GM23338 (cell line): ENCODE data around the gene IDUA. TPM values are rescaled to one million over a fixed set of nuclear protein-coding genes. Genes with fewer than 3 reads are reported as not detected.
"Not testable (repeated sequence)": the region's sequence is repeated elsewhere in the genome, so short reads cannot be mapped to it uniquely, and the experiment has no call there.

Experiments used
- ATAC-seq: fragments of 200-7000 bp; cut with Tn5 transposase; 3 replicates; pipeline ENCODE4 v1.9.1; 2020
- DNase-seq: peaks from one replicate; pipeline ENCODE4 v3.0.0-alpha.2; 2015; ENCODE audit warnings: low spot score
- H2AFZ ChIP-seq: fragments of 200-600 bp; sonication (generic); 2 replicates; pipeline ENCODE4 v1.8.0; 2016; ENCODE audit warnings: antibody characterized with exemption, mild to moderate bottlenecking, moderate library complexity
- H3F3A ChIP-seq: fragments of 200-600 bp; sonication (generic); replicated peaks from 2 replicates; pipeline ENCODE4 v1.8.0; 2017; ENCODE audit warnings: antibody characterized with exemption, mixed run types, low read depth
- H3K27ac ChIP-seq: fragments of 200-600 bp; sonication (generic); 2 replicates; pipeline ENCODE4 v1.6.1; 2016; ENCODE audit warnings: low read depth
- H3K27me3 ChIP-seq: fragments of 200-600 bp; sonication (generic); 2 replicates; pipeline ENCODE4 v1.8.0; 2016; ENCODE audit warnings: mild to moderate bottlenecking, mixed run types, moderate library complexity; ENCODE audit not compliant: insufficient read depth
- H3K36me3 ChIP-seq: fragments of 200-600 bp; sonication (generic); 2 replicates; pipeline ENCODE4 v1.8.0; 2016; ENCODE audit warnings: mild to moderate bottlenecking; ENCODE audit not compliant: insufficient read depth
- H3K4me1 ChIP-seq: fragments of 200-600 bp; sonication (generic); 2 replicates; pipeline ENCODE4 v1.8.0; 2016; ENCODE audit warnings: mild to moderate bottlenecking, moderate library complexity; ENCODE audit not compliant: insufficient read depth
- H3K4me2 ChIP-seq: fragments of 200-600 bp; sonication (generic); 2 replicates; pipeline ENCODE4 v1.7.1; 2017; ENCODE audit warnings: mixed run types
- H3K4me3 ChIP-seq: fragments of 200-600 bp; sonication (generic); 2 replicates; pipeline ENCODE4 v1.6.1; 2016; ENCODE audit warnings: mixed run types
- H3K79me2 ChIP-seq: fragments of 200-600 bp; sonication (generic); replicated peaks from 2 replicates; pipeline ENCODE4 v1.8.0; 2017; ENCODE audit warnings: mild to moderate bottlenecking; ENCODE audit not compliant: insufficient read depth
- H3K9me2 ChIP-seq: fragments of 200-600 bp; sonication (generic); 2 replicates; pipeline ENCODE4 v1.8.0; 2017; ENCODE audit not compliant: insufficient read depth
- H4K20me1 ChIP-seq: fragments of 200-600 bp; sonication (generic); replicated peaks from 2 replicates; pipeline ENCODE4 v1.8.0; 2017; ENCODE audit warnings: mild to moderate bottlenecking; ENCODE audit not compliant: insufficient read depth
- H3K27ac Mint-ChIP-seq: 2 replicates; pipeline ENCODE4 v1.8.0; 2020; ENCODE audit warnings: inconsistent platforms, mild to moderate bottlenecking, moderate library complexity, mixed read lengths
- H3K27me3 Mint-ChIP-seq: 3 replicates; pipeline ENCODE4 v1.8.0; 2022; ENCODE audit warnings: low read depth, mild to moderate bottlenecking, moderate library complexity, mixed read lengths, inconsistent platforms; ENCODE audit not compliant: insufficient read depth, poor library complexity
- H3K36me3 Mint-ChIP-seq: 3 replicates; pipeline ENCODE4 v1.8.0; 2021; ENCODE audit warnings: low read depth, mild to moderate bottlenecking, inconsistent platforms, moderate library complexity, mixed read lengths
- H3K4me1 Mint-ChIP-seq: 3 replicates; pipeline ENCODE4 v1.8.0; 2020; ENCODE audit warnings: mild to moderate bottlenecking, inconsistent platforms, mixed read lengths
- H3K4me3 Mint-ChIP-seq: 3 replicates; pipeline ENCODE4 v1.8.0; 2021; ENCODE audit warnings: moderate library complexity, mild to moderate bottlenecking, inconsistent platforms, mixed read lengths
- H3K9me3 Mint-ChIP-seq: 3 replicates; pipeline ENCODE4 v1.8.0; 2020; ENCODE audit warnings: moderate library complexity, mild to moderate bottlenecking, inconsistent platforms, mixed read lengths
- EZH2 ChIP-seq: fragments of 200-600 bp; sonication (generic); IDR thresholded peaks from one replicate; pipeline ENCODE4 v1.8.0; 2017; ENCODE audit warnings: antibody characterized with exemption, mild to moderate bottlenecking, low read depth; ENCODE audit not compliant: unreplicated experiment
- EZH2phosphoT487 ChIP-seq: fragments of 200-600 bp; sonication (generic); IDR thresholded peaks from one replicate; pipeline ENCODE4 v1.8.1; 2018; ENCODE audit warnings: antibody characterized with exemption; ENCODE audit not compliant: unreplicated experiment
- JUNB ChIP-seq: IDR thresholded peaks from one replicate; pipeline ENCODE4 v1.6.1; 2016; ENCODE audit warnings: antibody characterized with exemption; ENCODE audit not compliant: unreplicated experiment
- POLR2AphosphoS5 ChIP-seq: IDR thresholded peaks from 2 replicates; pipeline ENCODE4 v1.6.1; 2016; ENCODE audit warnings: antibody characterized with exemption, low read depth
- REST ChIP-seq: IDR thresholded peaks from one replicate; pipeline ENCODE4 v1.6.1; 2018; ENCODE audit warnings: antibody characterized with exemption; ENCODE audit not compliant: unreplicated experiment
- STAT1 ChIP-seq: IDR thresholded peaks from one replicate; pipeline ENCODE4 v1.6.1; 2016; ENCODE audit warnings: antibody characterized with exemption; ENCODE audit not compliant: unreplicated experiment
- ZNF462 ChIP-seq: fragments of 250-450 bp; sonication (Bioruptor Pico); IDR thresholded peaks from 2 replicates; pipeline ENCODE4 v1.5.0; 2020; ENCODE audit warnings: mild to moderate bottlenecking, moderate library complexity
- polyA plus RNA-seq: library from polyadenylated mRNA; unstranded; fragments of >200 nt; fragmentation: Nextera tagmentation; extraction: Ambion mirVana; gene quantifications from 2 replicates; pipeline ENCODE4 v1.2.1, GENCODE V29; 2016
- total RNA-seq: library from RNA; depleted of rRNA; stranded (reverse); fragments of >200 nt; shearing (Covaris generic); gene quantifications from 2 replicates; pipeline ENCODE4 v1.2.3, GENCODE V29; 2014

Gene IDUA
- total and polyA plus RNA-seq, 2 experiments from 2014 or later, result 1.3 to 6.1 TPM

DNA sequence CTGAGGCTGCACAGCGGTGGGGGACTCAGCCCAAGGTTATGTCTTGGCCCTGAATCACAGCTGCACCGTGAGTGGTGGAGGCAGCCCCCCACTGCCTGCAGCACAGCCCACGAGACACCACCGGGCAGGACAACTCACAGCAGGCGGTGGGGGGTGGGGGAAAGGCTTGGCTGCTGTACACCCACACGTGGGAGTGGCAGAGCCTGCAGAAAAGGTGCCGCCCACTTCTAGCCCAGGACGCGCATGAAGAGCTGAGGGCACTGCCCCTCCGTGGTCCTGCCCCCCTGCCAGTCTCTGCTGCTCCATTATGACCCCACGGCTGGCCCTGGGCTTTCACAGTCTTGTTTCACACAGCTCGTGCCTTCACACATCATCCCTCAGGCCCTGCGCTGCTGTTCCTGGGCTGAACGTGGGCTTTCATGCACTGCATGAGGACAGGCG, 65.4 kb downstream of the IDUA start:
- no peak for ATAC-seq
- H3K9me2 ChIP-seq, result no peaks in the 10 kb centered on the region
- H4K20me1 ChIP-seq, result no peaks in the 10 kb centered on the region
- H3K79me2 ChIP-seq, result no peaks in the 10 kb centered on the region
- no peak overlapping the region for H3K4me2 ChIP-seq
- no peaks in the 10 kb centered on the region; the same call in 2 of the 3 replicates for H3K9me3 Mint-ChIP-seq
- H3K36me3 ChIP-seq, result no peaks in the 10 kb centered on the region
- no peak overlapping the region for H2AFZ ChIP-seq
- no peak overlapping the region for H3K4me3 ChIP-seq
- H3K27me3 Mint-ChIP-seq, result peaks cover 15% of the 10 kb centered on the region
- no peaks in the 10 kb centered on the region for H3K4me1 ChIP-seq
- H3F3A ChIP-seq, result no peaks in the 10 kb centered on the region
- no peak overlapping the region for H3K27ac ChIP-seq
- no peaks in the 10 kb centered on the region for H3K27me3 ChIP-seq
- no peaks in the 10 kb centered on the region for H3K36me3 Mint-ChIP-seq
- no peak for TF ChIP-seq EZH2phosphoT487
- TF ChIP-seq JUNB, result no peak
- DNase-seq, result no peak
- H3K4me1 Mint-ChIP-seq, result peaks cover 9% of the 10 kb centered on the region
- no peak overlapping the region for H3K27ac Mint-ChIP-seq
- H3K4me3 Mint-ChIP-seq, result no peak overlapping the region

DNA sequence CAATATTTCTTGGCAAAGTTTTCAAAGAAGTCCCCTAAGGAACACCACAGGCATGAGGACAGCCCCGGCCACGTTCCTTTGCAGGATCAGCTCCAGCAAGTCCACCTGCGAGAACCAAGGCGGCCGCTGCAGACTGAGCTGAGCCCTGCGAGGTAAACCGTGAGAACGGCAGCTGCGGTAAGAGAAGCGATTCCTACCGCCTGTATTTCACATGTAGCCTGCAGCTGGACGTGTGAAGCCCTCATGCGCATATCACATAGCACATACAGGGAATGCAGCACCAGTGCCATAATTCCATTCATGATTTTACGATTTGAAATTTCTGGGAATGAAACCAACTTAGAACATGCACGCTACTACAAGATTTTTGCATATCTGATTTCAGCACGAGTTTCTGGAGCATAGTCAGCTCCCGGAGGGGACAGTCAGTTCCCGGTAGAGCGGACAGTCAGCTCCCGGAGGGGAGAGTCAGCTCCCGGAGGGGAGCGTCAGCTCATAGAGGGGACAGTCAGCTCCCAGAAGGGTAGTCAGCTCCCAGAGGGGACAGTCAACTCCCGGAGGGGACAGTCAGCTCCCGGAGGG, 66.3 kb downstream of the IDUA start:
- H3F3A ChIP-seq, result no peaks in the 10 kb centered on the region
- no peaks in the 10 kb centered on the region for H3K27me3 ChIP-seq
- no peak overlapping the region for H3K27ac Mint-ChIP-seq
- no peak for TF ChIP-seq EZH2
- no peak for TF ChIP-seq STAT1
- TF ChIP-seq JUNB, result no peak
- TF ChIP-seq ZNF462 (CRISPR knock-in tag), result no peak
- TF ChIP-seq POLR2AphosphoS5, result no peak
- no peak for TF ChIP-seq REST
- H3K79me2 ChIP-seq, result no peaks in the 10 kb centered on the region
- H3K4me3 Mint-ChIP-seq, result no peak overlapping the region
- H3K27me3 Mint-ChIP-seq, result peaks cover 13% of the 10 kb centered on the region
- no peak overlapping the region for H3K4me3 ChIP-seq
- no peak overlapping the region for H3K4me2 ChIP-seq
- no peaks in the 10 kb centered on the region for H3K9me2 ChIP-seq
- peaks cover 9% of the 10 kb centered on the region for H3K4me1 Mint-ChIP-seq
- H3K36me3 Mint-ChIP-seq, result no peaks in the 10 kb centered on the region
- no peak overlapping the region for H3K27ac ChIP-seq
- DNase-seq (no peak), ATAC-seq (no peak)
- no peaks in the 10 kb centered on the region for H3K36me3 ChIP-seq
- H3K9me3 Mint-ChIP-seq, result no peaks in the 10 kb centered on the region; the same call in 2 of the 3 replicates
- H2AFZ ChIP-seq, result no peak overlapping the region
- no peaks in the 10 kb centered on the region for H3K4me1 ChIP-seq
- H4K20me1 ChIP-seq, result no peaks in the 10 kb centered on the region

DNA sequence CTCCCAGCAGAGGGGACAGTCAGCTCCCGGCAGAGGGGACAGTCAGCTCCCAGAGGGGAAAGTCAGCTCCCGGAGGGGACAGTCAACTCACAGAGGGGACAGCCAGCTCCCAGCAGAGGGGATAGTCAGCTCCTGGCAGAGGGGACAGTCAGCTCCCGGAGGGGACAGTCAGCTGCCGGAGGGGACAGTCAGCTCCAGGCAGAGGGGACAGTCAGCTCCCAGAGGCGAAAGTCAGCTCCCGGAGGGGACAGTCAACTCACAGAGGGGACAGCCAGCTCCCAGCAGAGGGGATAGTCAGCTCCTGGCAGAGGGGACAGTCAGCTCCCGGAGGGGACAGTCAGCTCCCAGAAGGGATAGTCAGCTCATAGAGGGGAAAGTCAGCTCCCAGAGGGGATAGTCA, 67.0 kb downstream of the IDUA start:
- H3K9me3 Mint-ChIP-seq, H3K27ac ChIP-seq, H3K27ac Mint-ChIP-seq, H3K4me2 ChIP-seq, H3K4me1 ChIP-seq, H3K4me1 Mint-ChIP-seq, H3K36me3 ChIP-seq, H3K27me3 ChIP-seq, H3K79me2 ChIP-seq, H3K9me2 ChIP-seq, ATAC-seq, H3F3A ChIP-seq, H3K4me3 Mint-ChIP-seq, H3K4me3 ChIP-seq, H2AFZ ChIP-seq, DNase-seq, H3K36me3 Mint-ChIP-seq, H4K20me1 ChIP-seq: not testable (repeated sequence)
- peaks cover 13% of the 10 kb centered on the region for H3K27me3 Mint-ChIP-seq
